Anterior cingulate cortex (tissue), 58 donors: ENCODE data around the gene MAP2.
A peak's percentile ranks its signal among the peaks of the same experiment; 100 is the strongest.

Experiments
- DNase-seq, 58 donors: peaks; one replicate each; lab custom pipeline; 2025; lab: John Stamatoyannopoulos, UW

Gene MAP2

DNA sequence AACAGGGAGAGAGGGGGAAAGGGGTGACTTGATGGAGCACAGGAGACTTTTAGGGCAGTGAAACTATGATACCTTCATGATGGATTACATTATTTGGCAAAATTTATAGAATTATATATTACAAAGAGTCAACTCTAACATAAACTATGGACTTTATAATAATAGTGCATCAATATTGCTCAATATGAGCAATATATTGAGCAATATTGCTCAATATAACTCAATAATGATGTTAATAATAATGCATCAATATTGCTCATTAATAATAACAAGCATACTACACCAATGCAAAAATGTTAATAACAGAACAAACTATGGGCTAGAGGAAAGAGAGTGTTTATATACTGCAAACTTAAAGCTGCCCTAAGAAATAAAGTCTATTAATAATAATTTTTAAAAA is 344.7 kb downstream of the MAP2 start:
- DNase-seq, result no peak

DNA sequence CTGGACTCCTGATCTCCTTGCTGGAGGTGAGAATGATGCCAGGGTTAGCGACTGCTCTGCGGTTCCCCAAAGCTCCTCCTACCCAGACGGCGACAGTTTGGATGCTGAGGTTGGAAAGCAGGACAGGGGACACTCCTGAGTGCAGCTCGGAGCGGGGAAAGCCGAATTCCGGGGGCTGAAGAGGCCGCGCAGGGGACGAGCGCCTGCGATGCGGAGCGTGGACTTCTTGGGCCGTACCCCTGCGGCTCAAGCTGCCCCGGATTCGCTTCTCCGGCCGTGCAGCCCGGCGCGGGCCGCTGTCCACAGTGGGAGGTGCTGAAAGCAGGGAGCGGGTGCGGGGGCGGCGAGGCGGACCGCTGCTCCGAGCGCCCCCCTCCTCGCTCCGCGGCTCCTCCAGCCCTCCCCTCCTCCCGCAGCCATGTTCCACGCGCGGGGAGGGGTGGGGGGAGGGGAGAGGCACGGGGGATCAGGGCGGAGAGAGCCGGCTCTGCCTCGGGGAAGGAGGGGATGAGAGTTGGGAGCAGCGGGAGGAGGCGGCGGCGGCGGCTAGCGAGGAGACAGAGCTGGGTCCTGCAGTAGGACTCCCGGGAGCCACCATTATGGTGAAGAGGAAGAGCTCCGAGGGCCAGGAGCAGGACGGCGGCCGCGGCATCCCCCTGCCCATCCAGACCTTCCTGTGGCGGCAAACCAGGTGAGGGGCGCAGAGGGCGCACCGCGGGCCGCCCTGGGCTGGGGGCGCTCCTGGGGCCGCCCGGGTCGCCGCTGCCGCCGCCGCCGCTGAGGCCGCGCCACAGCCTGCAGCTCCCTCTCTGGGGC is 347.8 kb downstream of the MAP2 start, which contains the start of gene UNC80:
TSS of gene UNC80 (plus strand) at position 359 of the 816 bp plus-strand sequence. CDS start at position 600, 241 bp downstream.
- peak in 56 of 58 donors; percentile 9 to 84 (median 57) for DNase-seq

DNA sequence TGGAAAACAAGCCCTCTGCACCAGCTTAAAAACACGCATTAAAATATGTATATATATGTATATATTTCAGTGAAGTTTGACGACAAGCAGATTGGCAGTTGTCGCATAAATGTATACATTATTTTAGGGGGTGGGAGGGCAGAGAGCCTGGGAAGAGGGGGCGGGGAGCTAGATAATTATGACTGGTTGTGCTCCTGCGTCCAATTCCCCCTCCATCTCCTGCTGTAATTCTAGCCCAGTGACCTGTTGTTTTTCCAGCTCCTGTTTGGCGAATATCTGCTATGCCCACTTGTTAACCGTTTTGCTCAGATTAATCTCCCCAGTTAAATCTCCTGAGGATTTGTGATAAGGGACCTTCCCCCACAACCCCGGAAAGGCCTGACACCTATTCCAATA is 348.4 kb downstream of the MAP2 start:
- DNase-seq, result peak in 8 of 58 donors; percentile 3 to 30 (median 17)

GRCh38 chr2:209773377-209773776 is 349.5 kb downstream of the MAP2 start:
- no peak for DNase-seq
